22Rv1 (cell line): ENCODE measurements around the gene NEDD4L.

Source experiments
- ZFX ChIP-seq: fragments of 450-650 bp; IDR thresholded peaks from 2 replicates; pipeline ENCODE4 v1.6.1; 2017; ENCODE audit warnings: antibody characterized with exemption, borderline replicate concordance
- TF ChIP-seq, protein P1 (sequence below): fragments of 450-650 bp; IDR thresholded peaks from 2 replicates; pipeline ENCODE4 v1.5.1; 2017; ENCODE audit warnings: mild to moderate bottlenecking

DNA sequence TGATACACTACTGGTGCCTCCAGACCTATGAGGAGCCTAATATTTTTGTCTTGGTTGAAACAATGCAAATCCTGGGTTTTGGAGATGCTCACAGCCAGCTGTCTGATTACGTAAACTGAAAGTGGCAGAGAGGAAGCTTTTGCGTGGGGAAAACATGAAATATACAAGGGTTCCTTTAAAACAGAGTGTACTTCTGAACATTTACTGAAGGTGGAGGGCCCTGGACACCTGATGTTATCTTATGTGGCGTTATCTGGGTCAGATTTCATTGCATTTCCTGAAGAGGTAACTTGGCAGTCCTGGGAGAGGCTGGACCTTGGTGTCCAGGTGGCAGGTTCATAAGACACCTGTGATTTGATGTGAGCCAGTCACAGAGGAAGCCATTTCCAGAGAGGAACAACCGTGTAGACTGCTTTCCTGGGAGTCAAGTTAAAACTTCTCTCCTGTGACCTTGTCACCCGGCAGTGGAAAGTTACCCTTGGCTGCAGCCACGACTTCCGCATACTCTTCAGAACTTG is 105.0 kb downstream of the NEDD4L start:
- TF ChIP-seq, protein P1, sequence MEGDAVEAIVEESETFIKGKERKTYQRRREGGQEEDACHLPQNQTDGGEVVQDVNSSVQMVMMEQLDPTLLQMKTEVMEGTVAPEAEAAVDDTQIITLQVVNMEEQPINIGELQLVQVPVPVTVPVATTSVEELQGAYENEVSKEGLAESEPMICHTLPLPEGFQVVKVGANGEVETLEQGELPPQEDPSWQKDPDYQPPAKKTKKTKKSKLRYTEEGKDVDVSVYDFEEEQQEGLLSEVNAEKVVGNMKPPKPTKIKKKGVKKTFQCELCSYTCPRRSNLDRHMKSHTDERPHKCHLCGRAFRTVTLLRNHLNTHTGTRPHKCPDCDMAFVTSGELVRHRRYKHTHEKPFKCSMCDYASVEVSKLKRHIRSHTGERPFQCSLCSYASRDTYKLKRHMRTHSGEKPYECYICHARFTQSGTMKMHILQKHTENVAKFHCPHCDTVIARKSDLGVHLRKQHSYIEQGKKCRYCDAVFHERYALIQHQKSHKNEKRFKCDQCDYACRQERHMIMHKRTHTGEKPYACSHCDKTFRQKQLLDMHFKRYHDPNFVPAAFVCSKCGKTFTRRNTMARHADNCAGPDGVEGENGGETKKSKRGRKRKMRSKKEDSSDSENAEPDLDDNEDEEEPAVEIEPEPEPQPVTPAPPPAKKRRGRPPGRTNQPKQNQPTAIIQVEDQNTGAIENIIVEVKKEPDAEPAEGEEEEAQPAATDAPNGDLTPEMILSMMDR, result no peak
- no peak for TF ChIP-seq ZFX
